Activated T-helper 9 cell treated with anti-CD3 and anti-CD28 coated beads, Interleukin-2, amount 50 U/mL, for 16 hours (primary cell): Measurements from ENCODE around the gene MEGF11.

ENCODE experiments used
- DNase-seq: peaks from one replicate; pipeline ENCODE4 v3.0.0-alpha.2; 2020; ENCODE audit warnings: low read depth

MEGF11 gene

GRCh38 chr15:65969865-65970816, 283.4 kb downstream of the MEGF11 start:
- no peak for DNase-seq

- no peak for DNase-seq
Observed at GRCh38 chr15:65968511-65968910, 285.0 kb downstream of the MEGF11 start.

GRCh38 chr15:65964792-65965433, 288.6 kb downstream of the MEGF11 start:
- DNase-seq = no peak

GRCh38 chr15:65963911-65964482, 289.6 kb downstream of the MEGF11 start:
- DNase-seq = no peak

- DNase-seq = no peak
Observed at GRCh38 chr15:65963358-65963757, 290.2 kb downstream of the MEGF11 start.

GRCh38 chr15:65962187-65962586, 291.4 kb downstream of the MEGF11 start:
- no peak for DNase-seq

- no peak for DNase-seq
Observed at GRCh38 chr15:65960586-65960985, 293.0 kb downstream of the MEGF11 start.

GRCh38 chr15:65958835-65959234, 294.7 kb downstream of the MEGF11 start:
- DNase-seq = no peak

- DNase-seq = no peak
Observed at GRCh38 chr15:65957451-65957850, 296.1 kb downstream of the MEGF11 start.

- no peak for DNase-seq
Observed at GRCh38 chr15:65956899-65957298, 296.7 kb downstream of the MEGF11 start.

- no peak for DNase-seq
Observed at GRCh38 chr15:65956307-65956706, 297.2 kb downstream of the MEGF11 start.

- DNase-seq = no peak
Observed at GRCh38 chr15:65954289-65954741, 299.2 kb downstream of the MEGF11 start.

GRCh38 chr15:65953622-65954021, 299.9 kb downstream of the MEGF11 start:
- no peak for DNase-seq

GRCh38 chr15:65952391-65953053, 301.0 kb downstream of the MEGF11 start:
- no peak for DNase-seq

GRCh38 chr15:65951007-65951406, 302.5 kb downstream of the MEGF11 start:
- no peak for DNase-seq

GRCh38 chr15:65949491-65949890, 304.1 kb downstream of the MEGF11 start:
- no peak for DNase-seq

- DNase-seq = no peak
Observed at GRCh38 chr15:65949011-65949410, 304.5 kb downstream of the MEGF11 start.

GRCh38 chr15:65948383-65948782, 305.2 kb downstream of the MEGF11 start:
- no peak for DNase-seq

GRCh38 chr15:65947041-65947440, 306.5 kb downstream of the MEGF11 start:
- DNase-seq = no peak

GRCh38 chr15:65945616-65946015, 307.9 kb downstream of the MEGF11 start:
- DNase-seq = no peak

- no peak for DNase-seq
Observed at GRCh38 chr15:65944404-65944803, 309.1 kb downstream of the MEGF11 start.

- no peak for DNase-seq
Observed at GRCh38 chr15:65942436-65942835, 311.1 kb downstream of the MEGF11 start.

GRCh38 chr15:65940618-65940909, 313.0 kb downstream of the MEGF11 start:
- DNase-seq = no peak
